ENCODE measurements around the gene GFRA4. TPM values are rescaled to one million over a fixed set of nuclear protein-coding genes. Genes with fewer than 3 reads are reported as not detected.

The GFRA4 gene
- total and polyA plus RNA-seq, 2 donors (not counting 3 experiments of a cell fraction or from before 2014, with no cell fraction given) = not detected

DNA sequence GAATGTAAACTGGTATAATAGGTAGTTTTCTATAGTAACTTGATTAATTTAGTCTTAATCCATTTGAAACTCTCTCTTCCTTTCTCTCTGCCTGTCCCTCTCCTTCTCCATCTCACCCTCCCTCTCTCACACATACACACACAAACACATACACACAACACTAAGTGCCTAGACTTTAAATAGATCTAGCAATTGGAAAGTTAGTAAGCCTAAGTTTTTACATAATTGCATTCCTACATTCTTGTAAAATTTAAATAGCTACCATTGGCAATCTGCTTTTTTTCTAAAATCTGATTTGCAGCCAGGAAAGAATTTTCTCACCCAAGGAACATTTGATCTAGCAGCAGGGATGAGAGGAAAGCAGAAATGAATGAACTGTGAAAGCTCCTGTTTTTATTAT, 15.7 kb downstream of the GFRA4 start:
- ChIA-PET POLR2A (no interaction called here), CTCF (interaction anchor here (1.3 to 1.8 kb wide), 3 partner anchors 13 to 30 kb away, joined by 3 to 6 read pairs (median 3); no protein-coding TSS in a partner anchor)
- BruUV-seq (replicated peaks) = no TSS peak

More for the DNA sequence above, 15.7 kb downstream of the GFRA4 start:
- Histone ChIP-seq H3K36me3 (ENCODE audit: control insufficient read depth in 2 of 2, extremely low read depth in 1 of 2, insufficient read depth in 2 of 2, low read length in 2 of 2) (peaks cover 0 to 3% of the 10 kb centered on the region in 2 experiments), H3K4me1 (ENCODE audit: control insufficient read depth, extremely low read depth, insufficient read depth, low read length) (no peaks in the 10 kb centered on the region), H3K9ac (replicated peaks; ENCODE audit: extremely low read depth, insufficient read depth, low read length) (no peak overlapping the region), H4K20me1 (replicated peaks; ENCODE audit: control insufficient read depth, extremely low read depth, insufficient read depth, low read length) (no peaks in the 10 kb centered on the region), H3K4me3 (replicated peaks in 1 of 3; ENCODE audit: insufficient read depth in 1 of 3, low read depth in 1 of 3, low read length in 3 of 3) (no peak overlapping the region), H3K27ac (ENCODE audit: insufficient read depth, low read depth, low read length) (no peak overlapping the region), H3K79me2 (ENCODE audit: control insufficient read depth, insufficient read depth, low read length) (no peaks in the 10 kb centered on the region), H3K9me1 (replicated peaks; ENCODE audit: control insufficient read depth, extremely low read depth, insufficient read depth, low read length) (no peaks in the 10 kb centered on the region), H3K4me2 (ENCODE audit: insufficient read depth, low read length) (no peak overlapping the region), H3K27me3 (ENCODE audit: control insufficient read depth in 2 of 2, insufficient read depth in 2 of 2, low read length in 2 of 2) (no peaks in the 10 kb centered on the region), H3K9me3 (replicated peaks; ENCODE audit: control insufficient read depth, insufficient read depth, low read length) (no peaks in the 10 kb centered on the region), H2AFZ (ENCODE audit: low read depth, low read length) (no peak overlapping the region)
- FAIRE-seq (no peak), DNase-seq (ENCODE audit: low read depth, low spot score) (no peak)
- TF ChIP-seq JUN (IDR thresholded peaks at IDR 0.05; ENCODE audit: borderline replicate concordance, insufficient read depth, insufficient read length, low read depth) (no peak), FOS (IDR thresholded peaks at IDR 0.05; ENCODE audit: borderline replicate concordance, insufficient read depth, low read length) (no peak), POLR2AphosphoS5 (IDR thresholded peaks at IDR 0.05; ENCODE audit: insufficient read depth, low read depth, low read length) (no peak), GATA2 (IDR thresholded peaks at IDR 0.05; ENCODE audit: insufficient read depth, insufficient read length, low read depth, low read length) (no peak), MAX (IDR thresholded peaks at IDR 0.05; ENCODE audit: insufficient read depth, insufficient read length) (no peak), POLR2A (IDR thresholded peaks at IDR 0.05; ENCODE audit: low read depth, low read length) (no peak), MYC (IDR thresholded peaks at IDR 0.05; ENCODE audit: low read depth, low read length) (no peak), EZH2 (IDR thresholded peaks at IDR 0.05; ENCODE audit: borderline replicate concordance, low read depth, low read length, severe bottlenecking) (no peak)
- TF ChIP-seq, protein P1, sequence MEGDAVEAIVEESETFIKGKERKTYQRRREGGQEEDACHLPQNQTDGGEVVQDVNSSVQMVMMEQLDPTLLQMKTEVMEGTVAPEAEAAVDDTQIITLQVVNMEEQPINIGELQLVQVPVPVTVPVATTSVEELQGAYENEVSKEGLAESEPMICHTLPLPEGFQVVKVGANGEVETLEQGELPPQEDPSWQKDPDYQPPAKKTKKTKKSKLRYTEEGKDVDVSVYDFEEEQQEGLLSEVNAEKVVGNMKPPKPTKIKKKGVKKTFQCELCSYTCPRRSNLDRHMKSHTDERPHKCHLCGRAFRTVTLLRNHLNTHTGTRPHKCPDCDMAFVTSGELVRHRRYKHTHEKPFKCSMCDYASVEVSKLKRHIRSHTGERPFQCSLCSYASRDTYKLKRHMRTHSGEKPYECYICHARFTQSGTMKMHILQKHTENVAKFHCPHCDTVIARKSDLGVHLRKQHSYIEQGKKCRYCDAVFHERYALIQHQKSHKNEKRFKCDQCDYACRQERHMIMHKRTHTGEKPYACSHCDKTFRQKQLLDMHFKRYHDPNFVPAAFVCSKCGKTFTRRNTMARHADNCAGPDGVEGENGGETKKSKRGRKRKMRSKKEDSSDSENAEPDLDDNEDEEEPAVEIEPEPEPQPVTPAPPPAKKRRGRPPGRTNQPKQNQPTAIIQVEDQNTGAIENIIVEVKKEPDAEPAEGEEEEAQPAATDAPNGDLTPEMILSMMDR (IDR thresholded peaks at IDR 0.05; ENCODE audit: extremely low read depth in 1 of 2, insufficient read depth in 1 of 2, low read depth in 1 of 2, low read length in 2 of 2) = no peak
- intact Hi-C loops (cut with micrococcal nuclease) (no loop called here), dilution Hi-C loops (cut with MboI; ENCODE audit: extremely low pct_ligation_motif_present, low sequenced_read_pairs) (no loop called here)

Measured in endothelial cell of umbilical vein (primary cell).